Endothelial cell of umbilical vein (primary cell): ENCODE results near the gene CASP10. TPM values are rescaled to one million over a fixed set of nuclear protein-coding genes. Genes with fewer than 3 reads are reported as not detected.

Experiments
- BruUV-seq: library from RNA; stranded (reverse); fragments of 400-500 nt; replicated peaks from 2 replicates; lab custom pipeline; 2021; lab: Mats Ljungman, UMichigan
- CTCF ChIA-PET: fragments of 300-600, 350-600 bp; sonication (Branson Sonifier 250); formaldehyde crosslinking; loops from one replicate; lab custom pipeline; 2021; ENCODE audit warnings: antibody characterized with exemption, inconsistent platforms; lab: Charles Lee
- POLR2A ChIA-PET: fragments of 300-600, 350-600 bp; sonication (Branson Sonifier 250); formaldehyde crosslinking; loops from one replicate; lab custom pipeline; 2021; ENCODE audit warnings: antibody characterized with exemption, inconsistent platforms; lab: Charles Lee
- DNase-seq: peaks from one replicate; pipeline ENCODE4 v3.0.0-alpha.2; 2011; ENCODE audit warnings: low read depth, low spot score
- FAIRE-seq: peaks from 2 replicates; lab custom pipeline; 2011; peaks lifted over from hg19 to GRCh38; lab: Jason Lieb, UNC
- H2AFZ ChIP-seq: 2 replicates; pipeline ENCODE4 v1.6.0; 2012; ENCODE audit warnings: low read depth, low read length, control low read depth, inconsistent platforms
- H3K27ac ChIP-seq: 2 replicates; pipeline ENCODE4 v1.5.1; 2011; ENCODE audit warnings: low read depth, mild to moderate bottlenecking, control low read depth, low read length, moderate library complexity; ENCODE audit not compliant: insufficient read depth
- H3K27me3 ChIP-seq, 2 experiments: 2 replicates each; pipeline versions ENCODE4 v1.6.0 to v1.6.1; 2011; ENCODE audit warnings: low read length in 2 of 2, mixed read lengths in 1 of 2; ENCODE audit not compliant: control insufficient read depth in 2 of 2, insufficient read depth in 2 of 2
- H3K36me3 ChIP-seq, 2 experiments: 2 replicates in 1 of 2; 3 replicates in 1 of 2; pipeline ENCODE4 v1.5.1; 2011; ENCODE audit warnings: low read length in 2 of 2, mild to moderate bottlenecking in 1 of 2, moderate library complexity in 1 of 2; ENCODE audit not compliant: control insufficient read depth in 2 of 2, insufficient read depth in 2 of 2; ENCODE audit errors: extremely low read depth in 1 of 2
- H3K4me1 ChIP-seq: 3 replicates; pipeline ENCODE4 v1.5.1; 2011; ENCODE audit warnings: mild to moderate bottlenecking, low read length; ENCODE audit not compliant: control insufficient read depth, insufficient read depth; ENCODE audit errors: extremely low read depth
- H3K4me2 ChIP-seq: 2 replicates; pipeline ENCODE4 v1.6.1; 2011; ENCODE audit warnings: low read length, control low read depth, mixed read lengths; ENCODE audit not compliant: insufficient read depth
- H3K4me3 ChIP-seq, 3 experiments: fragments of 200-600 bp in 1 of 3; sonication (generic), shearing (Covaris generic) in 1 of 3; replicated peaks in 1 of 3; 2 replicates each; pipeline ENCODE4 v1.5.1; 2011 to 2016; ENCODE audit warnings: control low read depth in 3 of 3, low read length in 3 of 3, mild to moderate bottlenecking in 2 of 3, inconsistent platforms in 1 of 3, low read depth in 1 of 3, moderate library complexity in 1 of 3; ENCODE audit not compliant: insufficient read depth in 1 of 3
- H3K79me2 ChIP-seq: 2 replicates; pipeline ENCODE4 v1.6.0; 2012; ENCODE audit warnings: low read length, inconsistent platforms; ENCODE audit not compliant: control insufficient read depth, insufficient read depth
- H3K9ac ChIP-seq: replicated peaks from 2 replicates; pipeline ENCODE3; 2011; ENCODE audit warnings: low read length, control low read depth; ENCODE audit not compliant: insufficient read depth; ENCODE audit errors: extremely low read depth
- H3K9me1 ChIP-seq: replicated peaks from 3 replicates; pipeline ENCODE4 v1.6.0; 2011; ENCODE audit warnings: mild to moderate bottlenecking, low read length; ENCODE audit not compliant: control insufficient read depth, insufficient read depth; ENCODE audit errors: extremely low read depth
- H3K9me3 ChIP-seq: replicated peaks from 2 replicates; pipeline ENCODE4 v1.5.1; 2012; ENCODE audit warnings: low read length, inconsistent platforms; ENCODE audit not compliant: control insufficient read depth, insufficient read depth
- H4K20me1 ChIP-seq: replicated peaks from 2 replicates; pipeline ENCODE3; 2011; ENCODE audit warnings: mild to moderate bottlenecking, low read length; ENCODE audit not compliant: control insufficient read depth, insufficient read depth; ENCODE audit errors: extremely low read depth
- EZH2 ChIP-seq: IDR thresholded peaks from 2 replicates; pipeline ENCODE4 v1.6.1; 2012; ENCODE audit warnings: borderline replicate concordance, low read depth, mild to moderate bottlenecking, moderate library complexity, low read length, inconsistent platforms; ENCODE audit not compliant: severe bottlenecking
- POLR2AphosphoS5 ChIP-seq: IDR thresholded peaks from 2 replicates; pipeline ENCODE4 v1.6.1; 2012; ENCODE audit warnings: low read depth, mild to moderate bottlenecking, control low read depth, low read length, moderate library complexity; ENCODE audit not compliant: insufficient read depth
- dilution Hi-C: fragments of 300-500 bp; cut with MboI; formaldehyde crosslinking; loops from one replicate; pipeline ENCODE4 v1.15.0; 2019; ENCODE audit warnings: low sequenced_read_pairs; ENCODE audit not compliant: extremely low pct_ligation_motif_present
- intact Hi-C: fragments of 100-400 bp; cut with micrococcal nuclease; formaldehyde crosslinking; loops from one replicate; pipeline ENCODE4 v1.10.0; 2022
- polyA plus RNA-seq, 4 experiments: library from polyadenylated mRNA; depleted of rRNA in 3 of 4; stranded (reverse) in 3 of 4; unstranded in 1 of 4; fragments of >200 nt; gene quantifications; 2 replicates each; pipeline versions ENCODE4 v1.2.1 to v1.2.3, GENCODE V29; 2011 to 2012; ENCODE audit warnings: missing spikeins in 1 of 4
- total RNA-seq: library from RNA; stranded (reverse); gene quantifications from 2 replicates; pipeline ENCODE4 v1.2.3, GENCODE V29; 2021
- TF ChIP-seq, protein P1 (sequence below), 2 donors: IDR thresholded peaks; 1 replicate in 1 of 2; 2 replicates in 1 of 2; pipeline ENCODE4 v1.5.1; 2011; ENCODE audit warnings: low read length in 2 of 2, mild to moderate bottlenecking in 2 of 2, moderate library complexity in 2 of 2, control low read depth in 1 of 2, inconsistent platforms in 1 of 2, low read depth in 1 of 2; ENCODE audit not compliant: insufficient read depth in 1 of 2; ENCODE audit errors: extremely low read depth in 1 of 2

The CASP10 gene
- total and polyA plus RNA-seq, 2 donors (not counting 3 experiments of a cell fraction or from before 2014, with no cell fraction given) = 16.4 to 37.6 TPM

DNA sequence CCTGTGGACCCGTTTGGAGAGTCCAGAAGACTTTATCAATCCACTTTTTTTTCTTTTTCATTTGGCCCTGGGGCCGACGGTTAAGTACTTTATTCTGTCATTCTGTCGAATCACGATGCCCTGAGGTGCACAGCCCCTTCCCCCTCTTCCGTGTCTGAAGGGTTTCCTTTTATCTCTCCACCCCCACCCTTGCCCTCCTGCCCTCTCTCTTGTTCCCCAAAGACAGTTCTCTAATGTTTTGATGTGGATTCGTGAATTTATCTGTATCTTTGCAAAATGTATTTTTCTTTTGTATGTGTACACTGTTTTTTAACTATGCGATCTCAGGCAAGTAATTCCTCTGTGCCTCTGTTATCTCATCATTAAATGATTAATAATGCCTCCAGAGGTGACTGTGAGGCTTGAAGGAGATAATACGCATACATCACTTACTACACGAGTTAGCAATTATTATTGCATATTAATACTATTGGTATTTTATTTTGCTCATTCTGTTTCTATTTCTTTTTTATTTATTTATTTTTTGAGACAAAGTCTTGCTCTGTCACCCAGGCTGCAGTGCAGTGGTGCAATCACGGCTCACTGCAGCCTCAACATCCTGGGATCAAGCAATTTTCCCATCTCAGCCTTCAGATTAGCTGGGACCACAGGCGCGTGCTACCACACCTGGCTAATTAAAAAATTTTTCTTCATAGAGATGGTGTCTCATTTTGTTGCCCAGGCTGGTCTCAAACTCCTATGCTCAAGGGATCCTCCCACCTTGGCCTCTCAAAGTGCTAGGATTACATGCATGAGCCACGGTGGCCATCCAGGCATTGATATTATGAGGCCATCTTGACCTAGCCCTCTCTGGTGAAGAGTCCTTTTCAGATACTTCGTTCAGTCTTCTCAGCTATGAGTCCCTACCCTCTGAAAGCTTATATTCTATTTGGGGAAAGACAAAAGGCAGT is 76.0 kb downstream of the CASP10 start:
- BruUV-seq = no TSS peak

More for the DNA sequence above, 76.0 kb downstream of the CASP10 start:
- H2AFZ ChIP-seq = peak overlapping the region; percentile 89
- peaks cover 10% of the 10 kb centered on the region for H3K79me2 ChIP-seq
- no peaks in the 10 kb centered on the region for H3K9me3 ChIP-seq
- H3K27me3 ChIP-seq = no peaks in the 10 kb centered on the region
- H3K4me1 ChIP-seq = peaks cover 30% of the 10 kb centered on the region
- intact Hi-C loops = loop anchor here (1.0 to 5.0 kb wide), 5 partner anchors 23 to 438 kb away; partner anchors contain the start of genes MPP4, STRADB and TRAK2
- H3K9me1 ChIP-seq = no peaks in the 10 kb centered on the region
- peak overlapping the region; percentile 98 for H3K27ac ChIP-seq
- peak overlapping the region; percentile 92 for H3K4me2 ChIP-seq
- no peak for DNase-seq
- ChIA-PET CTCF (interaction anchor here (0.7 to 1.3 kb wide), 3 partner anchors 21 to 105 kb away, joined by 3 read pairs; no protein-coding TSS in a partner anchor), POLR2A (no interaction called here)
- no peaks in the 10 kb centered on the region for H4K20me1 ChIP-seq
- dilution Hi-C loops = no loop called here
- peak overlapping the region; percentile 43 to 80 (median 78) for H3K4me3 ChIP-seq
- TF ChIP-seq EZH2 = no peak
- no peak for TF ChIP-seq POLR2AphosphoS5
- TF ChIP-seq, protein P1, sequence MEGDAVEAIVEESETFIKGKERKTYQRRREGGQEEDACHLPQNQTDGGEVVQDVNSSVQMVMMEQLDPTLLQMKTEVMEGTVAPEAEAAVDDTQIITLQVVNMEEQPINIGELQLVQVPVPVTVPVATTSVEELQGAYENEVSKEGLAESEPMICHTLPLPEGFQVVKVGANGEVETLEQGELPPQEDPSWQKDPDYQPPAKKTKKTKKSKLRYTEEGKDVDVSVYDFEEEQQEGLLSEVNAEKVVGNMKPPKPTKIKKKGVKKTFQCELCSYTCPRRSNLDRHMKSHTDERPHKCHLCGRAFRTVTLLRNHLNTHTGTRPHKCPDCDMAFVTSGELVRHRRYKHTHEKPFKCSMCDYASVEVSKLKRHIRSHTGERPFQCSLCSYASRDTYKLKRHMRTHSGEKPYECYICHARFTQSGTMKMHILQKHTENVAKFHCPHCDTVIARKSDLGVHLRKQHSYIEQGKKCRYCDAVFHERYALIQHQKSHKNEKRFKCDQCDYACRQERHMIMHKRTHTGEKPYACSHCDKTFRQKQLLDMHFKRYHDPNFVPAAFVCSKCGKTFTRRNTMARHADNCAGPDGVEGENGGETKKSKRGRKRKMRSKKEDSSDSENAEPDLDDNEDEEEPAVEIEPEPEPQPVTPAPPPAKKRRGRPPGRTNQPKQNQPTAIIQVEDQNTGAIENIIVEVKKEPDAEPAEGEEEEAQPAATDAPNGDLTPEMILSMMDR (IDR thresholded peaks at IDR 0.05; ENCODE audit: extremely low read depth in 1 of 2, insufficient read depth in 1 of 2, low read depth in 1 of 2, low read length in 2 of 2) = no peak
- peak overlapping the region; percentile 96 for H3K9ac ChIP-seq
- H3K36me3 ChIP-seq = no peaks in the 10 kb centered on the region
- FAIRE-seq = no peak
